Progenitor cell of endocrine pancreas (in vitro differentiated cells): ENCODE data around the gene ATXN2L. TPM values are rescaled to one million over a fixed set of nuclear protein-coding genes. Genes with fewer than 3 reads are reported as not detected.

Experiments used
- DNase-seq: peaks from one replicate; pipeline ENCODE4 v3.0.0; 2021; ENCODE audit warnings: low spot score; ENCODE audit not compliant: unreplicated experiment
- H3K27ac Mint-ChIP-seq: 2 replicates; pipeline ENCODE4 v1.8.0; 2021; ENCODE audit warnings: mild to moderate bottlenecking, moderate library complexity, mixed read lengths
- H3K27me3 Mint-ChIP-seq: 2 replicates; pipeline ENCODE4 v1.8.0; 2021; ENCODE audit warnings: mixed read lengths
- H3K36me3 Mint-ChIP-seq: 2 replicates; pipeline ENCODE4 v1.8.0; 2022; ENCODE audit warnings: mixed read lengths; ENCODE audit not compliant: insufficient read depth
- H3K4me1 Mint-ChIP-seq: 2 replicates; pipeline ENCODE4 v1.8.0; 2021; ENCODE audit warnings: low read depth, mixed read lengths
- H3K4me3 Mint-ChIP-seq: 2 replicates; pipeline ENCODE4 v1.8.0; 2021; ENCODE audit warnings: low read depth, mild to moderate bottlenecking, moderate library complexity, mixed read lengths
- H3K9me3 Mint-ChIP-seq: 2 replicates; pipeline ENCODE4 v1.8.0; 2021; ENCODE audit warnings: low read depth, mixed read lengths
- total RNA-seq: library from RNA; stranded (reverse); gene quantifications from 2 replicates; pipeline ENCODE4 v1.2.1, GENCODE V29; 2021
- TF ChIP-seq, protein P1 (sequence below): fragments of 200-600 bp; sonication (generic); IDR thresholded peaks from one replicate; pipeline ENCODE4 v1.5.0; 2021; ENCODE audit warnings: antibody characterized with exemption, mild to moderate bottlenecking; ENCODE audit not compliant: unreplicated experiment

Gene ATXN2L
- total RNA-seq, 1 donor from 2014 or later: 248 TPM

DNA sequence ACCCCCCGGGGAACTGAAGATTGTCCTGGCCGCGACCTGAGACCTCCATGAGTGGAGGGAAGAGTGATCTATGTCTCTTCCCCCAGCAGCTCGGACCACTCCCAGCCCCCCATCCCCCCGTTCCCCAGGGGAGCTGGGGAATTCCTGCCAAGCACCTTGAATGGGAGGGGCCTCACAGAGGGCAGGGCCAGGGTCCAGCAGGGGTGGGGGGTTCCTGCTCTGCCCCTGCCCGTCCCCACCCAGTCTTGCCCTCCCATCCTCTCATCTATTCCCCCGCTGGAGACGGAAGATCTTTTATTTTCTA, 13.9 kb downstream of the ATXN2L start:
- Mint-ChIP-seq H3K36me3 (peaks cover 35% of the 10 kb centered on the region), H3K4me3 (no peak overlapping the region), H3K27me3 (no peaks in the 10 kb centered on the region), H3K4me1 (no peaks in the 10 kb centered on the region), H3K9me3 (no peaks in the 10 kb centered on the region), H3K27ac (no peak overlapping the region)
- TF ChIP-seq, protein P1, sequence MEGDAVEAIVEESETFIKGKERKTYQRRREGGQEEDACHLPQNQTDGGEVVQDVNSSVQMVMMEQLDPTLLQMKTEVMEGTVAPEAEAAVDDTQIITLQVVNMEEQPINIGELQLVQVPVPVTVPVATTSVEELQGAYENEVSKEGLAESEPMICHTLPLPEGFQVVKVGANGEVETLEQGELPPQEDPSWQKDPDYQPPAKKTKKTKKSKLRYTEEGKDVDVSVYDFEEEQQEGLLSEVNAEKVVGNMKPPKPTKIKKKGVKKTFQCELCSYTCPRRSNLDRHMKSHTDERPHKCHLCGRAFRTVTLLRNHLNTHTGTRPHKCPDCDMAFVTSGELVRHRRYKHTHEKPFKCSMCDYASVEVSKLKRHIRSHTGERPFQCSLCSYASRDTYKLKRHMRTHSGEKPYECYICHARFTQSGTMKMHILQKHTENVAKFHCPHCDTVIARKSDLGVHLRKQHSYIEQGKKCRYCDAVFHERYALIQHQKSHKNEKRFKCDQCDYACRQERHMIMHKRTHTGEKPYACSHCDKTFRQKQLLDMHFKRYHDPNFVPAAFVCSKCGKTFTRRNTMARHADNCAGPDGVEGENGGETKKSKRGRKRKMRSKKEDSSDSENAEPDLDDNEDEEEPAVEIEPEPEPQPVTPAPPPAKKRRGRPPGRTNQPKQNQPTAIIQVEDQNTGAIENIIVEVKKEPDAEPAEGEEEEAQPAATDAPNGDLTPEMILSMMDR: no peak
- DNase-seq: no peak

DNA sequence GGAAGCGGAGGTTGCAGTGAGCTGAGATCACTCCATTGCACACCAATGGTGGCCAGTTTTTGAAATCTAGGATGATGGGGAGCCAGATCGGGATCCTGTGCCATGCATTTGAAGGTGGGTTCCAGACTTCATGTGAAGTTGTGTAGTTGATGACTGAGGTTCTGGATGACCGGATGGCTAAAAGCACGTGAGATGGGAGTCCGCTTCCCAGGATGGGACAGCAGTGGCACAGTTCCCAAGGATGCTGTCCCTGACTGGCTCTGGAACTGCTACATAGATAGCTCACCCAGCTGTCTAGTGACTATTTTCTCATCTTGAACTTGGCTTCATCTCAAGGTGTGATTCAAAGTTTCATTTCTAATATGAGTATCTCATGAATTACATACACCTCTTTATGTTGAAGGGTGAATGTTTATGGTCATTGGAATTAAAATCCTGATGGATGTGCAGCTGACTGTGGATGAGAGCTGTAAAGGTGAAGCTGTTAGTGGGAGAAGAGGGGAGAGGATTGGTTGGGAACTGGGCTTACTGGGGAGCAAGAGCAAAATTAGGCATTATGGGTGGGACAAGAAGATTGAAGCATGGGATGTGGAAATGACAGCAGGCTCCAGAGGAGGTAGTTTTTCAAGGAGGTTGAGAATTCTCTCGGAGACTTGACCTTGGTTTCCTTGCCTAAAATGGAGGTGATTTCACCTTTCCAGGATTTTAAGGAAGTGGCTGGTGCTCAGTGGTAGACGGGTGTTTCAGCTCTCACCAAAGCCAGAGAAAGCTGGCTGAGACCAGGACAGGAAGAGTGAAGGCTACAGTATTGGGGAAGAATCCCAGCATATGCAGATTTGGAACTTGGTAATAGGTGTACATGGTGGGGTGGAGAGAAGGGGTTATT, 15.1 kb downstream of the ATXN2L start:
- Mint-ChIP-seq H3K9me3 (no peaks in the 10 kb centered on the region), H3K36me3 (peaks cover 28% of the 10 kb centered on the region), H3K4me1 (no peaks in the 10 kb centered on the region), H3K27ac (peak overlapping the region; percentile 15), H3K4me3 (no peak overlapping the region), H3K27me3 (no peaks in the 10 kb centered on the region)
- DNase-seq: no peak
- TF ChIP-seq, protein P1: no peak

DNA sequence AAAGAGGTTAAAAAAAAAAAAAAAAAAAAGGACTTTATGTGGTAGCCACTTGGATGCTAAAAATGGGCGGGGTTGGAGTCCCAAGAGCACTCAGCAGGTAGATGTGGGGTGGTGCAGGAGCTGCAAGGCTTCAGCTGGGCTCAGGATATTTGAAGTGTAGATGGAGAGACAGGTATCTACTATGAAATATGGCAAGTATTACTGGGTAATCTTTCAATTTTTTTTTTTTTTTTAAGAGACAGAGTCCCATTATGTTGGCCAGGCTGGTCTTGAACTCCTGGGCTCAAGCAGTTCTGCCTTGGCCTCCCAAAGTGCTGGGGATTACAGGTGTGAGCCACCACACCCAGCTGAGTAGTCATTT, 15.7 kb downstream of the ATXN2L start:
- Mint-ChIP-seq H3K9me3 (no peaks in the 10 kb centered on the region), H3K36me3 (peaks cover 26% of the 10 kb centered on the region), H3K4me1 (no peaks in the 10 kb centered on the region), H3K4me3 (no peak overlapping the region), H3K27ac (no peak overlapping the region), H3K27me3 (no peaks in the 10 kb centered on the region)
- no peak for DNase-seq
- TF ChIP-seq, protein P1: no peak

DNA sequence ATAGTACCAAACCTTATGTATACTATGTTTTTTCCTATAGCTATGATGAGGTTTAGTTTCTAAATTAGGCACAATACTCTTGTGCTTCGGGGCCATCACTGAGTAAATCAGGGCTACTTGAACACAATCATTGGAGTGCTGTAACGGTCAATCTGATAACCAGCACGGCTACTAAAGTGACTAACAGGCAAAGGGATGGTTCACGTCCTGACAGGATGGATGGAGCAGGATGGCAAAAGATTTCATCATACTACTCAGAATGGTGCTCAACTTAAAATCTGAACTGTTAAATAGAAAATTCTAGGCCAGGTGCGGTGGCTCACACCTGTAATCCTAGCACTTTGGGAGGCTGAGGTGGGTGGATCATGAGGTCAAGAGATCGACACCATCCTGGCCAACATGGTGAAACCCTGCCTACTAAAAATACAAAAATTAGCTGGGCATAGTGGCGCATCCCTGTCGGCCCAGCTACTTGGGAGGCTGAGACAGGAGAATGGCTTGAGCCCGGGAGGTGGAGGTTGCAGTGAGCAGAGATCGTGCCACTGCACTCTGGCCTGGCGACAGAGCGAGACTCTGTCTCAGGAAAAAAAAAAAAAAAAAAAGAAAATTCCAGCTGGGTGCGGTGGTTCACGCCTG, 16.3 kb downstream of the ATXN2L start:
- Mint-ChIP-seq H3K4me3 (no peak overlapping the region), H3K27me3 (no peaks in the 10 kb centered on the region), H3K36me3 (peaks cover 23% of the 10 kb centered on the region), H3K27ac (peak overlapping the region; percentile 56), H3K4me1 (no peaks in the 10 kb centered on the region), H3K9me3 (no peaks in the 10 kb centered on the region)
- DNase-seq: no peak
- TF ChIP-seq, protein P1: no peak

DNA sequence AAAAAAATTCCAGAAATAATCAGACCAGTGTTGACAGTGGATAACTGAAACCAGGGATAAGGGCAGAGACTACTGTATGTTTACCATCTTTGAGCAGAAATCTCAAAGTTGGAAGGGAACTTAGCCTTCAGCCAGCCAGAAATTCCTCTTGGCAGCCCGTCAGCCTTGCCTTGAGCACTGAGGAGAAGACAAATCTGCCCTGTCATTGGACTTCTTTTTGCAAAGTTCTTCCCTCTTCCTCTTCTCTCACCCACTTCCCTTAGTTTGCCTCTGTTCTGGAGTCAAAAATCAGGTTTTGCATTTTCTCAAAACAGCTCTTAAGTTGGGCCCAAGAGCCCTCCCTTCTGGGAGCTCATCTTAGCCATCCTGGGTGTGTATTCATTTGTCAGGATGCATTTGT, 17.1 kb downstream of the ATXN2L start:
- peaks cover 2% of the 10 kb centered on the region for H3K4me1 Mint-ChIP-seq
- no peak overlapping the region for H3K4me3 Mint-ChIP-seq
- no peaks in the 10 kb centered on the region for H3K27me3 Mint-ChIP-seq
- peaks cover 22% of the 10 kb centered on the region for H3K36me3 Mint-ChIP-seq
- TF ChIP-seq, protein P1: no peak
- H3K9me3 Mint-ChIP-seq: no peaks in the 10 kb centered on the region
- DNase-seq: no peak
- H3K27ac Mint-ChIP-seq: peak overlapping the region; percentile 67
